ENCODE results near the gene CTNNA1.

CTNNA1 gene

GRCh38 chr5:138874241-138874640 is 121.0 kb downstream of the CTNNA1 start:
- Histone ChIP-seq H3K27me3 (ENCODE audit: control insufficient read depth, low read length) (peaks cover 4% of the 10 kb centered on the region; the same call in 1 of the 2 replicates), H3K9me2 (replicated peaks; ENCODE audit: control insufficient read depth, low read length) (no peaks in the 10 kb centered on the region), H3F3A (ENCODE audit: control insufficient read depth, insufficient read depth) (no peaks in the 10 kb centered on the region), H3K27ac (ENCODE audit: low read depth, low read length) (no peak overlapping the region), H4K20me1 (ENCODE audit: control insufficient read depth, insufficient read depth, low read depth, low read length) (0 out of 2 replicates have a peak, but pooled peaks cover 6% of the 10 kb centered on the region), H3K4me1 (ENCODE audit: control insufficient read depth, low read length) (no peaks in the 10 kb centered on the region), H3K4me2 (ENCODE audit: low read length) (no peak overlapping the region), H3K9me3 (ENCODE audit: control insufficient read depth, insufficient read depth, low read length) (no peaks in the 10 kb centered on the region), H3K79me2 (ENCODE audit: control insufficient read depth, low read length) (no peaks in the 10 kb centered on the region), H3K4me3 (ENCODE audit: low read length) (no peak overlapping the region), H3K36me3 (ENCODE audit: control insufficient read depth, low read length) (no peaks in the 10 kb centered on the region)
- TF ChIP-seq EZH2phosphoT487 (IDR thresholded peaks at IDR 0.05; ENCODE audit: borderline replicate concordance, low read length) (no peak), CTCF (IDR thresholded peaks at IDR 0.05; ENCODE audit: low read depth, low read length, poor library complexity, severe bottlenecking) (no peak)

GRCh38 chr5:138874771-138875551 is 121.7 kb downstream of the CTNNA1 start, which contains the start of gene LRRTM2:
Gene LRRTM2, minus strand, starts transcription at chr5:138875335. Its CDS starts 424 bp downstream, at chr5:138874911.
- Histone ChIP-seq H3K9me2 (replicated peaks; ENCODE audit: control insufficient read depth, low read length) (no peaks in the 10 kb centered on the region), H3K27me3 (ENCODE audit: control insufficient read depth, low read length) (peaks cover 4% of the 10 kb centered on the region; the same call in 1 of the 2 replicates), H3K4me3 (ENCODE audit: low read length) (no peak within 1 kb of the TSS), H3F3A (ENCODE audit: control insufficient read depth, insufficient read depth) (no peaks in the 10 kb centered on the region), H3K4me2 (ENCODE audit: low read length) (no peak within 1 kb of the TSS), H3K4me1 (ENCODE audit: control insufficient read depth, low read length) (no peaks in the 10 kb centered on the region), H3K36me3 (ENCODE audit: control insufficient read depth, low read length) (no peaks in the 10 kb centered on the region), H3K9me3 (ENCODE audit: control insufficient read depth, insufficient read depth, low read length) (no peaks in the 10 kb centered on the region), H3K27ac (ENCODE audit: low read depth, low read length) (no peak within 1 kb of the TSS), H3K79me2 (ENCODE audit: control insufficient read depth, low read length) (no peaks in the 10 kb centered on the region), H4K20me1 (ENCODE audit: control insufficient read depth, insufficient read depth, low read depth, low read length) (0 out of 2 replicates have a peak, but pooled peaks cover 6% of the 10 kb centered on the region)
- TF ChIP-seq EZH2phosphoT487 (IDR thresholded peaks at IDR 0.05; ENCODE audit: borderline replicate concordance, low read length), result no peak
- TF ChIP-seq CTCF (IDR thresholded peaks at IDR 0.05; ENCODE audit: low read depth, low read length, poor library complexity, severe bottlenecking), result no peak

GRCh38 chr5:138875552-138875875 is 122.3 kb downstream of the CTNNA1 start:
- Histone ChIP-seq H4K20me1 (ENCODE audit: control insufficient read depth, insufficient read depth, low read depth, low read length) (0 out of 2 replicates have a peak, but pooled peaks cover 6% of the 10 kb centered on the region), H3K27ac (ENCODE audit: low read depth, low read length) (no peak overlapping the region), H3K4me3 (ENCODE audit: low read length) (no peak overlapping the region), H3F3A (ENCODE audit: control insufficient read depth, insufficient read depth) (no peaks in the 10 kb centered on the region), H3K9me2 (replicated peaks; ENCODE audit: control insufficient read depth, low read length) (no peaks in the 10 kb centered on the region), H3K79me2 (ENCODE audit: control insufficient read depth, low read length) (no peaks in the 10 kb centered on the region), H3K9me3 (ENCODE audit: control insufficient read depth, insufficient read depth, low read length) (no peaks in the 10 kb centered on the region), H3K4me2 (ENCODE audit: low read length) (no peak overlapping the region), H3K36me3 (ENCODE audit: control insufficient read depth, low read length) (no peaks in the 10 kb centered on the region), H3K27me3 (ENCODE audit: control insufficient read depth, low read length) (peaks cover 4% of the 10 kb centered on the region; the same call in 1 of the 2 replicates), H3K4me1 (ENCODE audit: control insufficient read depth, low read length) (no peaks in the 10 kb centered on the region)
- no peak for TF ChIP-seq EZH2phosphoT487 (IDR thresholded peaks at IDR 0.05; ENCODE audit: borderline replicate concordance, low read length)

- Histone ChIP-seq H3K9me3 (ENCODE audit: control insufficient read depth, insufficient read depth, low read length) (no peaks in the 10 kb centered on the region), H3K27me3 (ENCODE audit: control insufficient read depth, low read length) (peaks cover 2% of the 10 kb centered on the region; the same call in 1 of the 2 replicates), H4K20me1 (ENCODE audit: control insufficient read depth, insufficient read depth, low read depth, low read length) (0 out of 2 replicates have a peak, but pooled peaks cover 6% of the 10 kb centered on the region), H3K27ac (ENCODE audit: low read depth, low read length) (no peak overlapping the region), H3K4me1 (ENCODE audit: control insufficient read depth, low read length) (no peaks in the 10 kb centered on the region), H3K9me2 (replicated peaks; ENCODE audit: control insufficient read depth, low read length) (no peaks in the 10 kb centered on the region), H3K36me3 (ENCODE audit: control insufficient read depth, low read length) (no peaks in the 10 kb centered on the region), H3K79me2 (ENCODE audit: control insufficient read depth, low read length) (no peaks in the 10 kb centered on the region), H3F3A (ENCODE audit: control insufficient read depth, insufficient read depth) (no peaks in the 10 kb centered on the region), H3K4me3 (ENCODE audit: low read length) (no peak overlapping the region), H3K4me2 (ENCODE audit: low read length) (no peak overlapping the region)
- no peak for TF ChIP-seq CTCF (IDR thresholded peaks at IDR 0.05; ENCODE audit: low read depth, low read length, poor library complexity, severe bottlenecking)
- TF ChIP-seq EZH2phosphoT487 (IDR thresholded peaks at IDR 0.05; ENCODE audit: borderline replicate concordance, low read length), result no peak
Measured at GRCh38 chr5:138875946-138876345, 122.7 kb downstream of the CTNNA1 start.
